Suprapubic skin (tissue), 4 donors: ENCODE data around the gene MGAT3. TPM values are rescaled to one million over a fixed set of nuclear protein-coding genes. Genes with fewer than 3 reads are reported as not detected.

Experiments
- DNase-seq, 2 donors: peaks; one replicate each; pipeline ENCODE4 v3.0.0-alpha.2; 2019; ENCODE audit warnings: low spot score in 2 of 2
- H3K27ac ChIP-seq: fragments of 200-600 bp; sonication (generic); one replicate; pipeline ENCODE4 v1.5.1; 2019
- H3K27me3 ChIP-seq: fragments of 200-600 bp; sonication (generic); one replicate; pipeline ENCODE4 v1.5.1; 2019
- H3K36me3 ChIP-seq: fragments of 200-600 bp; sonication (generic); one replicate; pipeline ENCODE4 v1.5.1; 2019
- H3K4me1 ChIP-seq: fragments of 200-600 bp; sonication (generic); one replicate; pipeline ENCODE4 v1.5.1; 2019
- H3K4me3 ChIP-seq: fragments of 200-600 bp; sonication (generic); one replicate; pipeline ENCODE4 v1.5.1; 2019; ENCODE audit warnings: mild to moderate bottlenecking
- H3K9me3 ChIP-seq: fragments of 200-600 bp; sonication (generic); one replicate; pipeline ENCODE4 v1.5.1; 2019
- EP300 ChIP-seq: sonication (generic); formaldehyde crosslinking; IDR thresholded peaks from one replicate; pipeline ENCODE4 v1.6.1; 2017; ENCODE audit warnings: antibody characterized with exemption
- POLR2A ChIP-seq, 2 donors: fragments of 450-650 bp; IDR thresholded peaks; one replicate each; pipeline ENCODE4 v1.6.1; 2017; ENCODE audit warnings: antibody characterized with exemption in 2 of 2, mild to moderate bottlenecking in 2 of 2, moderate library complexity in 2 of 2
- POLR2AphosphoS5 ChIP-seq, 3 donors: sonication (generic); formaldehyde crosslinking; IDR thresholded peaks; one replicate each; pipeline ENCODE4 v1.6.1; 2017; ENCODE audit warnings: antibody characterized with exemption in 3 of 3
- WGBS: methylation state at CpG from one replicate; pipeline ENCODE4 v1.1.5; 2018; 5-methylcytosine and 5-hydroxymethylcytosine counted together
- total RNA-seq, 4 donors: library from RNA; depleted of rRNA; stranded (reverse); fragments of >200 nt; gene quantifications; one replicate each; pipeline ENCODE4 v1.1.0, GENCODE V29; 2016
- TF ChIP-seq, protein P1 (sequence below), 2 donors: fragments of 200-600 bp in 1 of 2; fragments of 450-650 bp in 1 of 2; sonication (generic) in 1 of 2; IDR thresholded peaks; one replicate each; pipeline ENCODE4 v1.5.1; 2016 to 2019; ENCODE audit warnings: antibody characterized with exemption in 2 of 2, mild to moderate bottlenecking in 1 of 2, moderate library complexity in 1 of 2

MGAT3 gene
- total RNA-seq, 4 donors from 2014 or later: 2.2 to 3.7 (median 3.0) TPM

DNA sequence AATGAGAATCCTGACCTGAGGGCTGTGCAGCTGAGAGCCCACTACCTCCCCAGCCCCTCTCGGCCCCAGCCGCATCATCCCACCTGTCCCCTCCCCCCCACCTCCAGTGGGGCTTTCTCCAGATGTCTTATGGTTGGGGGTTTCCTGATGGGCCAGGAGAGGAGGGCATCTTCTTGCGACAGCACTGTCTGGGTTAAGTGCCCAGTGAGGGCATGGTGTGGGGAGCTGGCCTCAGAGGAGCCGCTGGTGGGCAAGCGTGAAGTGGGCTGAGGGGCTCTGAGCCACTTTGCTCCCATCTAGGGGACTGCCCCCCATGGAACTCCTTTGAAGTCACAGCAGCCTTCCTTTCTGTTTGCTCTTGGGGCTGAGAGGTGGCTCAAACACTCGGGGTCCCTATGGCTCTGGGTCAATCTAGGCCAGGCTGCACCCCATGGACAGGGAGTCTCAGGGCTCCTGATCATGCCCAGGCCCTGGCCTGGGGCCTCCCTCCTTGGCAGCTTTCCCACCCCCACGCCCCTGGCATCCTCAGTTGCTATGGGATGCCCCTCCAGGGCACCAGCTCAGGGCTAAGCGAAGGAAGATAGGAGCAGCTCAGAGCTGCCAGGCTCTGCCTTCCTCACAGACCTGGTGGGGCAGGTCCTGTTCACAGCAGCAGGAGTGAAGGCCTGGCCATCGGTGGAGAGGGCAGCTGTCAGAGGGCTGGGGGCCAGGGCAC lies 34.3 kb downstream of the MGAT3 start:
- DNase-seq: no peak
- no peak overlapping the region for H3K4me3 ChIP-seq
- H3K27me3 ChIP-seq: no peaks in the 10 kb centered on the region
- TF ChIP-seq EP300: no peak
- TF ChIP-seq POLR2AphosphoS5 (IDR thresholded peaks at IDR 0.05): no peak
- TF ChIP-seq POLR2A (IDR thresholded peaks at IDR 0.05): no peak
- TF ChIP-seq, protein P1, sequence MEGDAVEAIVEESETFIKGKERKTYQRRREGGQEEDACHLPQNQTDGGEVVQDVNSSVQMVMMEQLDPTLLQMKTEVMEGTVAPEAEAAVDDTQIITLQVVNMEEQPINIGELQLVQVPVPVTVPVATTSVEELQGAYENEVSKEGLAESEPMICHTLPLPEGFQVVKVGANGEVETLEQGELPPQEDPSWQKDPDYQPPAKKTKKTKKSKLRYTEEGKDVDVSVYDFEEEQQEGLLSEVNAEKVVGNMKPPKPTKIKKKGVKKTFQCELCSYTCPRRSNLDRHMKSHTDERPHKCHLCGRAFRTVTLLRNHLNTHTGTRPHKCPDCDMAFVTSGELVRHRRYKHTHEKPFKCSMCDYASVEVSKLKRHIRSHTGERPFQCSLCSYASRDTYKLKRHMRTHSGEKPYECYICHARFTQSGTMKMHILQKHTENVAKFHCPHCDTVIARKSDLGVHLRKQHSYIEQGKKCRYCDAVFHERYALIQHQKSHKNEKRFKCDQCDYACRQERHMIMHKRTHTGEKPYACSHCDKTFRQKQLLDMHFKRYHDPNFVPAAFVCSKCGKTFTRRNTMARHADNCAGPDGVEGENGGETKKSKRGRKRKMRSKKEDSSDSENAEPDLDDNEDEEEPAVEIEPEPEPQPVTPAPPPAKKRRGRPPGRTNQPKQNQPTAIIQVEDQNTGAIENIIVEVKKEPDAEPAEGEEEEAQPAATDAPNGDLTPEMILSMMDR (IDR thresholded peaks at IDR 0.05): no peak
- H3K9me3 ChIP-seq: no peaks in the 10 kb centered on the region
- H3K36me3 ChIP-seq: no peaks in the 10 kb centered on the region
- H3K27ac ChIP-seq: no peak overlapping the region
- 89% methylated on average over 5 of the region's 9 CpGs for WGBS
- peaks cover 19% of the 10 kb centered on the region for H3K4me1 ChIP-seq

DNA sequence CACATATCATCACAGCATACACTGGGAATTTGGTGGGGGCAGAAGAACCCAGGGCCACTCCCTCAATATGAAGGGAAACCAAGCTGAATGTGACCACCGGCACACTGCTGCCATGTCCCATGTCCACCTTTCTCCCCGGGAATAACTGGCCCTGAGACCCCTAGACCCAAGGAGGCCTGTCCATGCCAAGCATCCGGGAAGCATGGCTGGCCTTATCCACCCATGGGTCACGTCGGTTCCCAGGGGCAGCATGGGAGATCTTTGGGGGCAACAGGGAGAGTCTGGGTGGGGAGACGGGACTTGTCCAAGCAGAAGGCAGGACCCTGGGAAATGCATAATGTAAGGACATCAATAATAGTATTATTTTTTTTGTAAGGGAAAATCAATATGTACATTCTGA lies 34.9 kb downstream of the MGAT3 start:
- no peaks in the 10 kb centered on the region for H3K27me3 ChIP-seq
- no peak for DNase-seq
- TF ChIP-seq EP300 (no peak), POLR2A (IDR thresholded peaks at IDR 0.05) (no peak), POLR2AphosphoS5 (IDR thresholded peaks at IDR 0.05) (no peak)
- TF ChIP-seq, protein P1 (IDR thresholded peaks at IDR 0.05): no peak
- H3K36me3 ChIP-seq: no peaks in the 10 kb centered on the region
- no peaks in the 10 kb centered on the region for H3K9me3 ChIP-seq
- H3K4me1 ChIP-seq: peaks cover 25% of the 10 kb centered on the region
- no peak overlapping the region for H3K4me3 ChIP-seq
- 81% methylated on average over 6 of the region's 6 CpGs for WGBS
- no peak overlapping the region for H3K27ac ChIP-seq

DNA sequence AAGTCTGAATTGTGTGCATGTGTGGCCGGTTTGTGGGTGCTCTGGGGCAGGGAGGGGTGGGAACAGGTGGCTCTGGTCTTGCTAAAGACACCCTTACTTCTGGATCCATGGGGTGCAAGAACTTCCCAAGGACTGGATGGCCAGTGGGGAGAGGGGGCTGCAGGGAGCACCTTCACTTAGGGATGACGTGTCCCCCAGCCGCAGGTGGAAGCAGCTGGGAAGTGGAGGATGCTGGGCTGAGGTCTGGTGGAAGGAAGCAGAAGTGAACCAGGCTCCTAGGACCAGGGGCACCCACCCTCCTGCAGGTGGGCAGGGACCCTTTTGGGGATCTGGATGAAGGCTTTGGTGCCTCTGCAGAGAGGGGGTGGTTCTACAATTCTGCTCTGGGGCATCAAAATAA lies 35.4 kb downstream of the MGAT3 start:
- Histone ChIP-seq H3K27me3 (no peaks in the 10 kb centered on the region), H3K4me3 (no peak overlapping the region), H3K36me3 (no peaks in the 10 kb centered on the region), H3K4me1 (peaks cover 28% of the 10 kb centered on the region), H3K9me3 (no peaks in the 10 kb centered on the region), H3K27ac (no peak overlapping the region)
- DNase-seq: no peak
- WGBS: 77% methylated on average over 3 of the region's 3 CpGs
- TF ChIP-seq, protein P1 (IDR thresholded peaks at IDR 0.05): no peak
- TF ChIP-seq EP300: no peak
- TF ChIP-seq POLR2A (IDR thresholded peaks at IDR 0.05): no peak
- TF ChIP-seq POLR2AphosphoS5 (IDR thresholded peaks at IDR 0.05): no peak

DNA sequence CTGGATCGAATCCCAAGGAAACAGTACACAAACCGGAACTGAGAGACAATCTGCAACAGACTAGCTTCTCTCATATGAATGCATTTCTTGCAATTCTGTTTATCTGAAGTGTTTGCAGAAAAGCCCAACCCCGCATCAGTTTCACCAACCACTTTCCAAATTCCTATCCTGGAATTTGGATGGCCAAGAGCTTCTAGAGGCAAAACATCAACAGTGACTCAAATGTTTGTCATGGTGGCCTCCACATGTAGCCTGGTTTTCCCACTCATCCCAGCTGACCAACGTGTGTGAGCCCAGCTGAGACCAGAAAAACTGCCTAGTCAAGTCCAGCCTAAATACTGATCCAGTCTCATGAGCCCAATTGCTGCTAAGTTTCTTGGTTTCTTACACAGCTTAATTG lies 36.9 kb downstream of the MGAT3 start:
- Histone ChIP-seq H3K9me3 (no peaks in the 10 kb centered on the region), H3K27me3 (no peaks in the 10 kb centered on the region), H3K27ac (no peak overlapping the region), H3K4me1 (peaks cover 38% of the 10 kb centered on the region), H3K36me3 (no peaks in the 10 kb centered on the region), H3K4me3 (no peak overlapping the region)
- TF ChIP-seq EP300: no peak
- no peak for TF ChIP-seq POLR2A (IDR thresholded peaks at IDR 0.05)
- TF ChIP-seq, protein P1 (IDR thresholded peaks at IDR 0.05): no peak
- no peak for TF ChIP-seq POLR2AphosphoS5 (IDR thresholded peaks at IDR 0.05)
- DNase-seq: no peak
- WGBS: 54% methylated on average over 4 of the region's 4 CpGs

DNA sequence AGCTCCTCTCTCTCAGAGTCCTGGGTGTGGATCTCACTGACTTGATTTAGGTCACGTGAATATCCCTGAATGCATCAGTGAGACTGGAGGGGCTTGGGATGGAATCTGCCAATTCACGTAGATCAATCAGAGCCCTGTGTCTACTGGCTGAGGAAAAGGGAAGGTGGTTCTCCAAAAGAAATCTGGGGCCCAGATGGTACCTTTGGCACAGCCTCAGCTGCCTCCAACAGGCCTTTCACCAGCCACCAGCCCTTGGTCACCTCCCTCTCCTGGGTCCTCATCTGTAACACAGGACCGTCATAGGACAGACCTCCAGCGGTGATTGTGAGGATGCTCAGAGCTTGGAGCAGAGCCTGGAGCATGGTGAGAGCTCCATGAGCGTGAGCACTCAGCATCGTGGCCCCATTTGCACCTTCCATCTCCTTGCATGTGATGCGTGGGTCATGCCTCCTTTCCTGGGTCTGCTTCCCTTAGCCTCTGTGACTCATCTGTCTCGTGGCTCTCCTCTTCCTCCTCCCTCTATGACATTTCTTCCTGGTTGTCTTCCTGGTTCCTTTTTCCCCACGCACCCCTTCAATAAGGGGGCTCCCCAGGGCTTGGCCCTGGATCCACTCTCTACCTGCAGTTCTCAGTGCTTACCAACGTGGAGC lies 37.8 kb downstream of the MGAT3 start:
- 78% methylated on average over 10 of the region's 10 CpGs for WGBS
- DNase-seq: no peak
- Histone ChIP-seq H3K4me3 (no peak overlapping the region), H3K27me3 (no peaks in the 10 kb centered on the region), H3K36me3 (no peaks in the 10 kb centered on the region), H3K4me1 (peaks cover 42% of the 10 kb centered on the region), H3K27ac (no peak overlapping the region), H3K9me3 (no peaks in the 10 kb centered on the region)
- no peak for TF ChIP-seq POLR2AphosphoS5 (IDR thresholded peaks at IDR 0.05)
- no peak for TF ChIP-seq EP300
- TF ChIP-seq POLR2A (IDR thresholded peaks at IDR 0.05): no peak
- TF ChIP-seq, protein P1 (IDR thresholded peaks at IDR 0.05): no peak
